Fibroblast of the aortic adventitia (primary cell): ENCODE data around the gene PI4KB. TPM values are rescaled to one million over a fixed set of nuclear protein-coding genes. Genes with fewer than 3 reads are reported as not detected.
A peak's percentile ranks its signal among the peaks of the same experiment; 100 is the strongest.

ENCODE experiments used
- DNase-seq: peaks from one replicate; pipeline ENCODE4 v3.0.0-alpha.2; 2010; ENCODE audit warnings: low read depth
- H3K4me3 ChIP-seq: 2 replicates; pipeline ENCODE4 v1.5.1; 2011; ENCODE audit warnings: low read depth, mild to moderate bottlenecking, control low read depth, low read length, moderate library complexity
- total RNA-seq: library from RNA; depleted of rRNA; stranded (reverse); fragments of >200 nt; gene quantifications from 2 replicates; pipeline ENCODE4 v1.2.3, GENCODE V29; 2012; ENCODE audit warnings: low replicate concordance
- TF ChIP-seq, protein P1 (sequence below): IDR thresholded peaks from 2 replicates; pipeline ENCODE4 v1.5.1; 2011; ENCODE audit warnings: mild to moderate bottlenecking, low read length, control low read depth, inconsistent platforms; ENCODE audit not compliant: insufficient read depth

The PI4KB gene
- total RNA-seq, 1 donor, result 41.0 TPM

GRCh38 chr1:151334822-151335221 is 7.6 kb upstream of the PI4KB start:
- TF ChIP-seq, protein P1, sequence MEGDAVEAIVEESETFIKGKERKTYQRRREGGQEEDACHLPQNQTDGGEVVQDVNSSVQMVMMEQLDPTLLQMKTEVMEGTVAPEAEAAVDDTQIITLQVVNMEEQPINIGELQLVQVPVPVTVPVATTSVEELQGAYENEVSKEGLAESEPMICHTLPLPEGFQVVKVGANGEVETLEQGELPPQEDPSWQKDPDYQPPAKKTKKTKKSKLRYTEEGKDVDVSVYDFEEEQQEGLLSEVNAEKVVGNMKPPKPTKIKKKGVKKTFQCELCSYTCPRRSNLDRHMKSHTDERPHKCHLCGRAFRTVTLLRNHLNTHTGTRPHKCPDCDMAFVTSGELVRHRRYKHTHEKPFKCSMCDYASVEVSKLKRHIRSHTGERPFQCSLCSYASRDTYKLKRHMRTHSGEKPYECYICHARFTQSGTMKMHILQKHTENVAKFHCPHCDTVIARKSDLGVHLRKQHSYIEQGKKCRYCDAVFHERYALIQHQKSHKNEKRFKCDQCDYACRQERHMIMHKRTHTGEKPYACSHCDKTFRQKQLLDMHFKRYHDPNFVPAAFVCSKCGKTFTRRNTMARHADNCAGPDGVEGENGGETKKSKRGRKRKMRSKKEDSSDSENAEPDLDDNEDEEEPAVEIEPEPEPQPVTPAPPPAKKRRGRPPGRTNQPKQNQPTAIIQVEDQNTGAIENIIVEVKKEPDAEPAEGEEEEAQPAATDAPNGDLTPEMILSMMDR, result no peak
- no peak for DNase-seq
- H3K4me3 ChIP-seq, result no peak overlapping the region

GRCh38 chr1:151327903-151328674 is 873 bp upstream of the PI4KB start:
- H3K4me3 ChIP-seq, result peak overlapping the region; percentile 63
- DNase-seq, result no peak
- TF ChIP-seq, protein P1, result no peak

DNA sequence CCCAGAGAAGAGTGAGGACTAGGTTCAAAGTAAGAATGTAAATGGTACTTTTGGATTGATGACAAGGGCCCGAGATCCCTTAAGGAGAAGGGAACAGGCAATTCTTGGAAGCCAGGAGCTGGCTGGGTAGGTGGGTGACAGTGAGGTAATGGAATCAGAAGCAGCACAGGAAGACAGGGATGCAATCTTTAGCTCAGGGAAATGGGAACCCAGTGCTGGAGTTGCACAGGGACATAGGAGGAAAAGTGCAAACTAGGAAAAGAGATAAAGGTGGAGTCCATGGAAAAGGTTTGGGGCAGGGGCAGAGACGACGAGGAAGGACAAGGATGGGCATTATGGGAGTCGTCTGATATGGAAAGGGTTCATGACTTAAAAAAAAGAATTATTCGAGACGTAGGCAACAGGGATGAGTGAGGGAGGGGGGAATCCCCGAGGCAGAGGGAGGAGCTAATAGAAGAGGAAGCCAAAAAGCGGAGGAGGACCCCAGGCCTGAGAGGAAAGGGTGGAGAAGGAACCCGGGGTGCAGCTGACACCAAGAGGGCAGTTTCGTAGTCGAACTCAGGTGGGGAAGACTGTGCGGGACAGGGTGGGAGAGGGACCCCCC is 495 bp downstream of the PI4KB start:
- peak; percentile 52 for DNase-seq
- TF ChIP-seq, protein P1, result no peak
- peak overlapping the region; percentile 90 for H3K4me3 ChIP-seq

- peak overlapping the region; percentile 90 for H3K4me3 ChIP-seq
- no peak for DNase-seq
- TF ChIP-seq, protein P1, result no peak
These were observed 1.4 kb downstream of the PI4KB start for GRCh38 chr1:151325646-151326429.

DNA sequence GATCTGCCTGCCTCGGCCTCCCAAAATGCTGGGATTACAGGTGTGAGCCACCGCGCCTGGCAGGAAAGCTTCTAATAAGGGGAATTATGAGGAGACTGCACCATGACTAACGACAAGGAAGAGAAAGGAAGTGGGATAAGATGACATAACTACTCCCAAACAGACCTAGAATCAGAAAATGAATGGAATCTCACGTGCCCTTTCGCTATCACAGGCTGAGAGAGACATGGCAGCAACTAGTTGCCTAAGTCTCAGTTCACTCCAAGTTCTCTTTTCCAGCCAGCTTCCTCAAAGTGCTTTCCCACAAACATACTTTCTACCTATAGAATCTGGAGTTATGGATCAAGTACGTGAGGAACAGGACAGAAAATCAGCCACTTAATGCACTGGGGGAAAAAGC is 2.0 kb downstream of the PI4KB start:
- TF ChIP-seq, protein P1, result no peak
- DNase-seq, result no peak
- H3K4me3 ChIP-seq, result peak overlapping the region; percentile 13

DNA sequence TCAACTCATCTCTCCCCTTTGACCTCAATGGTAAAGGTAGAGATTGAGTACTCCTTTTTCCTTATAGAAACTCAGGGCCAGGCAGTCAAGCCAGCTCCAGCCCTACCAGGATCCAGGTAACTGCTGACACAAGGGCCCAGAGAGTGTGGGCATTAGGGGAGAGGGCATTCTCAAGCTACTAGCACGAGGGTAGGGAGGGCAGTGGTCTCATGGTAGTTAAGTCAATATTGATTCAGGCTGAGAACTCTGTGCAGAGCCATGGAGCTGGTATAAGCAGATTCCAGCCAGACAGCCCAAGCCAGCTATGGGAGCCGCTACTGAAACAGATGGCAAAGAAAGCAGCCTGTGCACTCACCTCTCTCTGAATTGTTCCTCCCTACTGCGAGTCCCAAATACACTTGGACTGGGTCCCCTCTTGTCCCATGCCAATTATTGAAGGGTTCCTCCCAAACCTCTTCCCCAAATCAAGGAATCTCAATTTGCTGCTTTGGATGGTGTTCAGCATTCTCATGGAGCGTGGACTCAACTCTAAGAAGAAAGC is 2.8 kb downstream of the PI4KB start:
- DNase-seq, result no peak
- no peak overlapping the region for H3K4me3 ChIP-seq
- TF ChIP-seq, protein P1, result no peak
